Caco-2 (cell line): Measurements from ENCODE around the gene WDR31. TPM values are rescaled to one million over a fixed set of nuclear protein-coding genes. Genes with fewer than 3 reads are reported as not detected.

Experiments
- BruUV-seq: library from RNA; stranded (reverse); fragments of 400-500 nt; replicated peaks from 2 replicates; lab custom pipeline; 2021; lab: Mats Ljungman, UMichigan
- CTCF ChIA-PET: fragments of 300-600 bp; sonication (Branson Sonifier 250); formaldehyde crosslinking; loops from one replicate; lab custom pipeline; 2022; ENCODE audit warnings: antibody characterized with exemption; lab: Charles Lee
- POLR2A ChIA-PET: fragments of 300-600 bp; sonication (Branson Sonifier 250); formaldehyde crosslinking; loops from one replicate; lab custom pipeline; 2022; ENCODE audit warnings: antibody characterized with exemption; lab: Charles Lee
- DNase-seq, 2 experiments: peaks; one replicate each; pipeline versions ENCODE4 v3.0.0 to v3.0.0-alpha.2; 2020 to 2022
- H3K27me3 ChIP-seq: replicated peaks from 2 replicates; pipeline ENCODE4 v1.6.0; 2011; ENCODE audit warnings: low read length; ENCODE audit not compliant: control insufficient read depth, insufficient read depth
- H3K36me3 ChIP-seq: 2 replicates; pipeline ENCODE4 v1.5.1; 2011; ENCODE audit warnings: low read length; ENCODE audit not compliant: control insufficient read depth, insufficient read depth
- H3K4me1 ChIP-seq: fragments of 250-450 bp; sonication (Bioruptor Pico); 2 replicates; pipeline ENCODE4 v1.5.1; 2020; ENCODE audit warnings: mild to moderate bottlenecking
- H3K4me3 ChIP-seq: 2 replicates; pipeline ENCODE4 v1.5.1; 2011; ENCODE audit warnings: low read depth, mild to moderate bottlenecking, control low read depth, low read length
- H3K9me3 ChIP-seq: fragments of 250-450 bp; sonication (Bioruptor Pico); 2 replicates; pipeline ENCODE4 v1.5.1; 2020; ENCODE audit warnings: mild to moderate bottlenecking, moderate library complexity
- H3K27ac Mint-ChIP-seq: one replicate; pipeline ENCODE4 v1.8.0; 2022; ENCODE audit warnings: mixed read lengths; ENCODE audit not compliant: unreplicated experiment
- H3K27me3 Mint-ChIP-seq: one replicate; pipeline ENCODE4 v1.8.0; 2022; ENCODE audit warnings: mixed read lengths; ENCODE audit not compliant: insufficient read depth, unreplicated experiment
- H3K36me3 Mint-ChIP-seq: one replicate; pipeline ENCODE4 v1.8.0; 2022; ENCODE audit warnings: mild to moderate bottlenecking, mixed read lengths; ENCODE audit not compliant: insufficient read depth, unreplicated experiment
- H3K4me1 Mint-ChIP-seq: one replicate; pipeline ENCODE4 v1.8.0; 2022; ENCODE audit warnings: low read depth, mixed read lengths; ENCODE audit not compliant: unreplicated experiment
- H3K4me3 Mint-ChIP-seq: one replicate; pipeline ENCODE4 v1.8.0; 2022; ENCODE audit warnings: mild to moderate bottlenecking, moderate library complexity, mixed read lengths; ENCODE audit not compliant: unreplicated experiment
- H3K9me3 Mint-ChIP-seq: one replicate; pipeline ENCODE4 v1.8.0; 2022; ENCODE audit warnings: mixed read lengths; ENCODE audit not compliant: unreplicated experiment
- intact Hi-C: fragments of 100-400 bp; cut with micrococcal nuclease; formaldehyde crosslinking; loops from one replicate; pipeline ENCODE4 v1.10.0; 2022; ENCODE audit not compliant: unreplicated experiment
- total RNA-seq: library from RNA; stranded (reverse); gene quantifications from 2 replicates; pipeline ENCODE4 v1.2.3, GENCODE V29; 2022
- TF ChIP-seq, protein P1 (sequence below), 2 experiments: fragments of 200-600 bp in 1 of 2; IDR thresholded peaks; 1 replicate in 1 of 2; 2 replicates in 1 of 2; pipeline versions ENCODE4 v1.5.1 to v1.8.0; 2011 to 2022; ENCODE audit warnings: antibody characterized with exemption in 1 of 2, control low read depth in 1 of 2, inconsistent platforms in 1 of 2, low read depth in 1 of 2, low read length in 1 of 2, mild to moderate bottlenecking in 1 of 2, moderate library complexity in 1 of 2; ENCODE audit not compliant: insufficient read depth in 1 of 2, severe bottlenecking in 1 of 2, unreplicated experiment in 1 of 2

WDR31 gene
- total RNA-seq, 1 experiment from 2014 or later, result 1.9 TPM

DNA sequence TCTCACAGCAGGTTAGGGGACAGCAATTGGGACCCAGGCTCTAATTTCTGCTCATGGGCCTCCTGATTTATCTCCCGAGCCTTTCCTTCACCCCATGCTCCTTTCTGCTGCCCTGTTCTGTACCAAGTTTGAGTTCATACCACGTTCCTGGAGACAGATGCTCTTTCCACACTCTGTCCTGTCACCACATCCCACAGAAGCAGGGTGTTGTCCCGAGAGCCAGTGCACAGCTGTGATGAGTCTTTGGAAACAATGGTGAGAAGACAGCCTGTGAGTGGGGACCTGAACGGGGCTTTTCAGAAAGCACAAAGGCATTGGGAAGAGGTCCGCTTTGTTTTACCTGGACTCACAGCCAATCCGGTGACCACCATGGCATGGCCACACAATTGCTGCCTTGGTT, 17.4 kb downstream of the WDR31 start:
- ChIA-PET POLR2A (no interaction called here), CTCF (no interaction called here)
- no peak for DNase-seq
- Mint-ChIP-seq H3K27me3 (no peaks in the 10 kb centered on the region), H3K4me1 (no peaks in the 10 kb centered on the region), H3K36me3 (no peaks in the 10 kb centered on the region), H3K4me3 (no peak overlapping the region), H3K9me3 (no peaks in the 10 kb centered on the region), H3K27ac (no peak overlapping the region)
- H3K36me3 ChIP-seq, result no peaks in the 10 kb centered on the region
- H3K9me3 ChIP-seq, result no peaks in the 10 kb centered on the region
- no peaks in the 10 kb centered on the region for H3K4me1 ChIP-seq
- no peaks in the 10 kb centered on the region for H3K27me3 ChIP-seq
- no peak overlapping the region for H3K4me3 ChIP-seq
- TF ChIP-seq, protein P1, sequence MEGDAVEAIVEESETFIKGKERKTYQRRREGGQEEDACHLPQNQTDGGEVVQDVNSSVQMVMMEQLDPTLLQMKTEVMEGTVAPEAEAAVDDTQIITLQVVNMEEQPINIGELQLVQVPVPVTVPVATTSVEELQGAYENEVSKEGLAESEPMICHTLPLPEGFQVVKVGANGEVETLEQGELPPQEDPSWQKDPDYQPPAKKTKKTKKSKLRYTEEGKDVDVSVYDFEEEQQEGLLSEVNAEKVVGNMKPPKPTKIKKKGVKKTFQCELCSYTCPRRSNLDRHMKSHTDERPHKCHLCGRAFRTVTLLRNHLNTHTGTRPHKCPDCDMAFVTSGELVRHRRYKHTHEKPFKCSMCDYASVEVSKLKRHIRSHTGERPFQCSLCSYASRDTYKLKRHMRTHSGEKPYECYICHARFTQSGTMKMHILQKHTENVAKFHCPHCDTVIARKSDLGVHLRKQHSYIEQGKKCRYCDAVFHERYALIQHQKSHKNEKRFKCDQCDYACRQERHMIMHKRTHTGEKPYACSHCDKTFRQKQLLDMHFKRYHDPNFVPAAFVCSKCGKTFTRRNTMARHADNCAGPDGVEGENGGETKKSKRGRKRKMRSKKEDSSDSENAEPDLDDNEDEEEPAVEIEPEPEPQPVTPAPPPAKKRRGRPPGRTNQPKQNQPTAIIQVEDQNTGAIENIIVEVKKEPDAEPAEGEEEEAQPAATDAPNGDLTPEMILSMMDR (IDR thresholded peaks at IDR 0.05; ENCODE audit: insufficient read depth in 1 of 2, low read depth in 1 of 2, low read length in 1 of 2, severe bottlenecking in 1 of 2, unreplicated experiment in 1 of 2), result no peak
- intact Hi-C loops, result no loop called here
- BruUV-seq, result no TSS peak

DNA sequence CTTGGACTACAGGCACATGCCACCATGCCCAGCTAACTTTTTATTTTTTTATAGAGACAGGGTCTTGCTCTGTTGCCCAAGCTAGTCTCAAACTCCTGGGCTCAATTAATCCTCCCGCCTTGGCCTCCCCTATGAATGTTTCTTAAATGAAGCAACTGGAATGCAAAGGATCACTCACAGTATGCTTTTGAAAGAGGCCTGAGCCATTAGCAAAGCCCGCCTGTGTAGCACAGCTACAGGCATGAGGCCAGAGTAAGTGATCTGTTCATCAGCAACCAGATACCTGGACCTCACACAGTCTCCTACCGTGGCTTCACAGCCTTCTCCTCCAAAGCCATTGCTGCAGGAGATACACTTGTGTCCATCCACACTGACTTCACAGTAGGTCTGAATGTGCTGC, 20.0 kb downstream of the WDR31 start:
- Mint-ChIP-seq H3K4me1 (no peaks in the 10 kb centered on the region), H3K27ac (no peak overlapping the region), H3K27me3 (no peaks in the 10 kb centered on the region), H3K4me3 (no peak overlapping the region), H3K36me3 (no peaks in the 10 kb centered on the region), H3K9me3 (no peaks in the 10 kb centered on the region)
- TF ChIP-seq, protein P1 (IDR thresholded peaks at IDR 0.05; ENCODE audit: insufficient read depth in 1 of 2, low read depth in 1 of 2, low read length in 1 of 2, severe bottlenecking in 1 of 2, unreplicated experiment in 1 of 2), result no peak
- no peak for DNase-seq
- intact Hi-C loops, result no loop called here
- no peaks in the 10 kb centered on the region for H3K9me3 ChIP-seq
- ChIA-PET CTCF (no interaction called here), POLR2A (no interaction called here)
- no peak overlapping the region for H3K4me3 ChIP-seq
- H3K4me1 ChIP-seq, result no peaks in the 10 kb centered on the region
- BruUV-seq, result no TSS peak
- H3K27me3 ChIP-seq, result no peaks in the 10 kb centered on the region
- no peaks in the 10 kb centered on the region for H3K36me3 ChIP-seq

DNA sequence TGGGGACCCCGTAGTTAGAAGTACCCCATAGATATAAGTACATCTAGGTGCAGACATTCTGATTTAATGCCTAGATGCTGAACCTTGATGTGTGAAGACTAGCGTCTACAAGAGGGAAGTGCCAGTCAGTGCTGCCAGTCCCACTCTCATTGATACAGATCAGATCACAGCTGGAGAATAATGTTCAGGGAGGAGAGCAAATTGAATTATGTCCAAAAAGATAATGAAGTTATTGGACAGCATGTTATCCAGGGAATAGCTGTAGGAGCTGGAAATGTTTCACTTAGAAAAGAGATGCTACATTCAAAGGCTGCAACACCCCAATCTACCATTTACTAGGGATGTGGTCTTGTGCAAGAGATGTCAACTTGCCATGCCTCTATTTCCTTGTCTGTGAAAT, 21.0 kb downstream of the WDR31 start:
- Mint-ChIP-seq H3K9me3 (no peaks in the 10 kb centered on the region), H3K36me3 (no peaks in the 10 kb centered on the region), H3K4me3 (no peak overlapping the region), H3K27me3 (no peaks in the 10 kb centered on the region), H3K4me1 (no peaks in the 10 kb centered on the region), H3K27ac (no peak overlapping the region)
- TF ChIP-seq, protein P1 (IDR thresholded peaks at IDR 0.05; ENCODE audit: insufficient read depth in 1 of 2, low read depth in 1 of 2, low read length in 1 of 2, severe bottlenecking in 1 of 2, unreplicated experiment in 1 of 2), result no peak
- ChIA-PET CTCF (no interaction called here), POLR2A (no interaction called here)
- Histone ChIP-seq H3K4me3 (no peak overlapping the region), H3K36me3 (no peaks in the 10 kb centered on the region), H3K27me3 (no peaks in the 10 kb centered on the region), H3K9me3 (no peaks in the 10 kb centered on the region), H3K4me1 (no peaks in the 10 kb centered on the region)
- intact Hi-C loops, result no loop called here
- no peak for DNase-seq
- BruUV-seq, result no TSS peak
